DND-41 (cell line): Measurements from ENCODE around the gene TADA2A.

Experiments used
- ATAC-seq: fragments of 200-7000 bp; cut with Tn5 transposase; 3 replicates; pipeline ENCODE4 v1.9.1; 2021; ENCODE audit warnings: low read depth; ENCODE audit not compliant: insufficient read depth
- DNase-seq: peaks from one replicate; pipeline ENCODE4 v3.0.0-alpha.2; 2020
- H2AFZ ChIP-seq: 2 replicates; pipeline ENCODE4 v1.6.0; 2012; ENCODE audit warnings: low read depth, low read length
- H3K27ac ChIP-seq: 2 replicates; pipeline ENCODE4 v1.5.1; 2012; ENCODE audit warnings: low read length, inconsistent platforms
- H3K27me3 ChIP-seq: fragments of 200-600 bp; sonication (generic); 2 replicates; pipeline ENCODE4 v1.6.0; 2012; ENCODE audit warnings: low read length, mild to moderate bottlenecking, inconsistent platforms; ENCODE audit not compliant: insufficient read depth, poor library complexity
- H3K36me3 ChIP-seq: 2 replicates; pipeline ENCODE4 v1.5.1; 2012; ENCODE audit warnings: low read length, inconsistent platforms; ENCODE audit not compliant: insufficient read depth
- H3K4me1 ChIP-seq: 2 replicates; pipeline ENCODE4 v1.5.1; 2012; ENCODE audit warnings: mild to moderate bottlenecking, low read length; ENCODE audit not compliant: insufficient read depth
- H3K4me2 ChIP-seq: 2 replicates; pipeline ENCODE4 v1.6.0; 2012; ENCODE audit warnings: mild to moderate bottlenecking, moderate library complexity, low read length, inconsistent platforms; ENCODE audit not compliant: insufficient read depth
- H3K4me3 ChIP-seq, 2 experiments: fragments of 200-600 bp in 1 of 2; shearing (Covaris generic) in 1 of 2; 2 replicates each; pipeline ENCODE4 v1.5.1; 2012 to 2016; ENCODE audit warnings: inconsistent platforms in 2 of 2, low read length in 2 of 2, mild to moderate bottlenecking in 2 of 2, low read depth in 1 of 2, moderate library complexity in 1 of 2
- H3K79me2 ChIP-seq: 2 replicates; pipeline ENCODE4 v1.6.0; 2012; ENCODE audit warnings: low read length, inconsistent platforms; ENCODE audit not compliant: insufficient read depth
- H3K9ac ChIP-seq: 2 replicates; pipeline ENCODE4 v1.6.0; 2012; ENCODE audit warnings: low read depth, mild to moderate bottlenecking, inconsistent platforms, low read length, moderate library complexity
- H3K9me3 ChIP-seq: 2 replicates; pipeline ENCODE4 v1.5.1; 2012; ENCODE audit warnings: low read length, moderate library complexity, mild to moderate bottlenecking, inconsistent platforms; ENCODE audit not compliant: insufficient read depth, severe bottlenecking
- H4K20me1 ChIP-seq: 2 replicates; pipeline ENCODE4 v1.6.0; 2012; ENCODE audit warnings: low read length; ENCODE audit not compliant: insufficient read depth
- EZH2 ChIP-seq: IDR thresholded peaks from 3 replicates; pipeline ENCODE4 v1.6.1; 2012; ENCODE audit warnings: borderline replicate concordance, low read depth, mild to moderate bottlenecking, moderate library complexity, low read length, inconsistent platforms; ENCODE audit not compliant: severe bottlenecking
- TF ChIP-seq, protein P1 (sequence below): IDR thresholded peaks from 2 replicates; pipeline ENCODE4 v1.5.1; 2012; ENCODE audit warnings: borderline replicate concordance, low read length, moderate library complexity, mild to moderate bottlenecking; ENCODE audit not compliant: poor library complexity, severe bottlenecking; ENCODE audit errors: extremely low read depth

The TADA2A gene

DNA sequence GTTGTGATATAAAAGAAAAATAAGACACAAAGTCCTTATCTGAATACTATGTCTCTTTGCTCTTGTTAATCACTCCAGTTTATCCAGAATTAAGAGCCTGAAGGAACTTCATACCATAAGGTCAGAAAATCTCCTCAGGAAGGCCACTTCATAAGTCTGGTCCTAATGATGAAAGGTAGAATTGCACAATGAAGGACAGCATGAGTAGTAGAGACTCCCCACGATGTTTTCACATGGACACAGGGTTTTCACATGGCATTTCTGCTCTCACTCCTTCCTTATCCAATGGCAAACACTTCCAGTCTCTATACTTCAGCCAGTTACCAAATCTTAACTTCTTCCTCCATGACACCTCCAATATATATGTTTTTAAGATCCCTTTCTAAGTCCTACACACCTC, 41.1 kb upstream of the TADA2A start:
- no peak overlapping the region for H3K27ac ChIP-seq
- no peak overlapping the region for H2AFZ ChIP-seq
- H3K9ac ChIP-seq = no peak overlapping the region
- H4K20me1 ChIP-seq = no peaks in the 10 kb centered on the region
- H3K4me2 ChIP-seq = no peak overlapping the region
- no peaks in the 10 kb centered on the region for H3K36me3 ChIP-seq
- ATAC-seq (no peak), DNase-seq (no peak)
- H3K79me2 ChIP-seq = no peaks in the 10 kb centered on the region
- no peaks in the 10 kb centered on the region for H3K27me3 ChIP-seq
- no peak overlapping the region for H3K4me3 ChIP-seq
- TF ChIP-seq, protein P1, sequence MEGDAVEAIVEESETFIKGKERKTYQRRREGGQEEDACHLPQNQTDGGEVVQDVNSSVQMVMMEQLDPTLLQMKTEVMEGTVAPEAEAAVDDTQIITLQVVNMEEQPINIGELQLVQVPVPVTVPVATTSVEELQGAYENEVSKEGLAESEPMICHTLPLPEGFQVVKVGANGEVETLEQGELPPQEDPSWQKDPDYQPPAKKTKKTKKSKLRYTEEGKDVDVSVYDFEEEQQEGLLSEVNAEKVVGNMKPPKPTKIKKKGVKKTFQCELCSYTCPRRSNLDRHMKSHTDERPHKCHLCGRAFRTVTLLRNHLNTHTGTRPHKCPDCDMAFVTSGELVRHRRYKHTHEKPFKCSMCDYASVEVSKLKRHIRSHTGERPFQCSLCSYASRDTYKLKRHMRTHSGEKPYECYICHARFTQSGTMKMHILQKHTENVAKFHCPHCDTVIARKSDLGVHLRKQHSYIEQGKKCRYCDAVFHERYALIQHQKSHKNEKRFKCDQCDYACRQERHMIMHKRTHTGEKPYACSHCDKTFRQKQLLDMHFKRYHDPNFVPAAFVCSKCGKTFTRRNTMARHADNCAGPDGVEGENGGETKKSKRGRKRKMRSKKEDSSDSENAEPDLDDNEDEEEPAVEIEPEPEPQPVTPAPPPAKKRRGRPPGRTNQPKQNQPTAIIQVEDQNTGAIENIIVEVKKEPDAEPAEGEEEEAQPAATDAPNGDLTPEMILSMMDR = no peak
- TF ChIP-seq EZH2 = no peak
- H3K9me3 ChIP-seq = no peaks in the 10 kb centered on the region
- H3K4me1 ChIP-seq = no peaks in the 10 kb centered on the region

DNA sequence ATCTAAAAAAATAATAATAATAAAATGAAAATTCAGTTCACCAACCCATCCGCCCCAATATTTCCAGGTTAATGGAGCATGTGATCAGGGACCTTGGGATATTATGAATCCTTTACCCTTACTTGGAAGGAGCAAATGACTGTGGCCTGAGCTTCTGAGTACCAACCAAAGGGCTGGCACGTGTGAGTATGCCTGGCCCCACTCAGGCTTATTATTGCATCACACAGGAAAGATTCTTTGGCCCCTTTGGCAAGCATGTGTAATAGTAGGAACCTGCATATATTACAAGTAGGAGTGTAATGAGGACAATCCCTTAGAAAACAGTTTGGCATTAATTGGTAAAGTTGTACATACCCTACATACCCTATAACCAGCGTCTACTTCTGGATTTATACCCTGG, 38.1 kb upstream of the TADA2A start:
- no peak for DNase-seq
- no peak overlapping the region for H3K4me2 ChIP-seq
- H3K4me3 ChIP-seq = no peak overlapping the region
- H3K36me3 ChIP-seq = no peaks in the 10 kb centered on the region
- H3K27ac ChIP-seq = no peak overlapping the region
- TF ChIP-seq, protein P1 = no peak
- no peak for TF ChIP-seq EZH2
- H4K20me1 ChIP-seq = no peaks in the 10 kb centered on the region
- no peaks in the 10 kb centered on the region for H3K27me3 ChIP-seq
- H3K9ac ChIP-seq = no peak overlapping the region
- H2AFZ ChIP-seq = no peak overlapping the region
- H3K9me3 ChIP-seq = no peaks in the 10 kb centered on the region
- H3K4me1 ChIP-seq = peaks cover 4% of the 10 kb centered on the region
- no peaks in the 10 kb centered on the region for H3K79me2 ChIP-seq
- ATAC-seq = no peak

DNA sequence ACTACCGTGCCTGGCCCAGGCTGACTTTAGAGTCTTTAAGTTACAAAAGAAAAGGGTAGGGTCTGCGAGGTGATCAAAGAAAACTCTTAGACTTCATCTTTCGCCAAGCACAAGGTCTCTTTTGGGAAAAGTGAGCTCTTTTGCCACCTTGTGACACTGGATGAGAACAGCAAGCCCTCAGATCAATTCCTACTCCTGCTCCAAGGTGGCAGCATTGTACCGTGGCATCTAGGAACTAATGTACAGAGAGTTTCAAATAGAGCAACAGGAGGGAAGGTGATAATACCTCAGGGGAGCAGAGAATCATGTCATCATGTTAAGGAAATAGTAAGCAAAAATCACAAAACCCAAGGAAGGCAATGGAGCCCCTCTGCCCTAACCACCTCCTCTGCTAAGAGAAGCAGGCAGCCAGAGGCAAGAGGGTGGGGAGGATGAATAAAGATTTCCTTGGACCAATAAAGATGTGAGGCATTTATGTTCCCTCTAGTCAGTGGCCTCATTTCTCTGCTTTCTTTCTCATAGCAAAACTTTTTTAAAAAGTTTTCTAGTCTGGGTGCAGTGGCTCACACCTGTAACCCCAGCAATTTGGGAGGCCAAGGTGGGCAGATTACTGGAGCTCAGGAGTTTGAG, 33.0 kb upstream of the TADA2A start:
- peak; percentile 80 for DNase-seq
- Histone ChIP-seq H3K4me3 (no peak overlapping the region), H3K27me3 (no peaks in the 10 kb centered on the region), H3K9ac (no peak overlapping the region), H3K36me3 (no peaks in the 10 kb centered on the region), H3K79me2 (no peaks in the 10 kb centered on the region), H3K4me2 (no peak overlapping the region), H3K9me3 (no peaks in the 10 kb centered on the region), H3K4me1 (peaks cover 4% of the 10 kb centered on the region), H3K27ac (no peak overlapping the region), H4K20me1 (no peaks in the 10 kb centered on the region), H2AFZ (peak overlapping the region; percentile 50; the same call in 1 of the 2 replicates)
- peak; percentile 97 for ATAC-seq
- TF ChIP-seq EZH2 = no peak
- TF ChIP-seq, protein P1 = peak; percentile 99

DNA sequence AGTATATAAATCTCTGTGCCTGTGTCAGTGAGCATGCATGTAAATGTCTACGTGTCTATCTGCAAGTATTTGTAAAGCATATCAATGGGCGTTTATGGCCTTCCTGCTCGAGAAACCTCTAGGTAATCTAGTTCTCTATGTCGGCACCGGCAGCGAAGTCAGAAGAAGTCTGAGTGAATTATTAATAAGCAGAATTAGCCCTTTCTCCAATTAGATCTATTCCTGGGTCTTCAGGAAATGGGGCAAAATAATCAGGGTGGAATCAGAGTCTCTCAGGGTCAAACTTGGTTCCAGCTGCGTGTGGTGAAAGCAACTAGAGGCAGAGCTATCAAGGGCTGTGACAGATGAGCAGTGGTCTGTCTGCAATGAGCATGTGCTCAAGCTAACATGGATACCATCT, 31.0 kb upstream of the TADA2A start, which contains the start of gene C17orf78:
Gene C17orf78, plus strand, starts transcription at position 280 of the 400 bp plus-strand sequence. Its CDS starts 108 bp downstream, at position 388.
- Histone ChIP-seq H3K4me3 (no peak within 1 kb of the TSS), H3K9ac (no peak within 1 kb of the TSS), H3K9me3 (no peaks in the 10 kb centered on the region), H3K4me1 (peaks cover 4% of the 10 kb centered on the region), H3K79me2 (no peaks in the 10 kb centered on the region), H2AFZ (no peak within 1 kb of the TSS), H4K20me1 (no peaks in the 10 kb centered on the region), H3K36me3 (no peaks in the 10 kb centered on the region), H3K4me2 (no peak within 1 kb of the TSS), H3K27me3 (no peaks in the 10 kb centered on the region), H3K27ac (no peak within 1 kb of the TSS)
- ATAC-seq (no peak), DNase-seq (no peak)
- TF ChIP-seq, protein P1 = no peak
- TF ChIP-seq EZH2 = no peak
